GM18498 (cell line): Measurements from ENCODE around the gene ITGB1BP2.
A peak's percentile ranks its signal among the peaks of the same experiment; 100 is the strongest.
"Not testable (repeated sequence)": the region's sequence is repeated elsewhere in the genome, so short reads cannot be mapped to it uniquely, and the experiment has no call there.

ENCODE experiments used
- ATAC-seq: cut with Tn5 transposase; IDR thresholded peaks from one replicate; pipeline ENCODE4 v1.9.1; 2021; ENCODE audit warnings: mild to moderate bottlenecking, moderate library complexity; ENCODE audit not compliant: unreplicated experiment

ITGB1BP2 gene

GRCh38 chrX:71301195-71301924 lies at the start of gene ITGB1BP2:
TSS of gene ITGB1BP2 (plus strand) at chrX:71301750. CDS start at chrX:71301807, 57 bp downstream.
- no peak for ATAC-seq

- ATAC-seq = no peak
These were observed 49.3 kb upstream of the ITGB1BP2 start for GRCh38 chrX:71252221-71252620.

GRCh38 chrX:71253253-71254091 lies 48.1 kb upstream of the ITGB1BP2 start:
- ATAC-seq = no peak

- peak; percentile 85 for ATAC-seq
These were observed 47.2 kb upstream of the ITGB1BP2 start, which contains the start of gene ZMYM3 for GRCh38 chrX:71254092-71254963. TSS of gene ZMYM3 (minus strand) at chrX:71254140. CDS start at chrX:71253255, 885 bp downstream.

GRCh38 chrX:71256051-71256450 lies 45.5 kb upstream of the ITGB1BP2 start:
- no peak for ATAC-seq

- ATAC-seq = no peak
These were observed 44.7 kb upstream of the ITGB1BP2 start for GRCh38 chrX:71256856-71257255.

- not testable (repeated sequence) for ATAC-seq
These were observed 32.9 kb upstream of the ITGB1BP2 start for GRCh38 chrX:71268624-71269023.

- no peak for ATAC-seq
These were observed 31.7 kb upstream of the ITGB1BP2 start for GRCh38 chrX:71269801-71270395.

- not testable (repeated sequence) for ATAC-seq
These were observed 29.2 kb upstream of the ITGB1BP2 start for GRCh38 chrX:71272313-71272712.

GRCh38 chrX:71281300-71281699 lies 20.2 kb upstream of the ITGB1BP2 start:
- not testable (repeated sequence) for ATAC-seq

- ATAC-seq = peak; percentile 36
These were observed 18.8 kb upstream of the ITGB1BP2 start for GRCh38 chrX:71282514-71283402.

GRCh38 chrX:71283403-71284143 lies 18.0 kb upstream of the ITGB1BP2 start, which contains the start of gene NONO:
TSS of gene NONO (plus strand) at chrX:71283635. CDS start at chrX:71290638, 7,003 bp downstream.
- peak; percentile 93 for ATAC-seq

- no peak for ATAC-seq
These were observed 15.6 kb upstream of the ITGB1BP2 start for GRCh38 chrX:71285929-71286328.

- ATAC-seq = no peak
These were observed 10.2 kb upstream of the ITGB1BP2 start for GRCh38 chrX:71291381-71291780.

GRCh38 chrX:71292669-71293365 lies 8.7 kb upstream of the ITGB1BP2 start:
- no peak for ATAC-seq

GRCh38 chrX:71296806-71297205 lies 4.7 kb upstream of the ITGB1BP2 start:
- ATAC-seq = no peak

- ATAC-seq = no peak
These were observed 3.4 kb upstream of the ITGB1BP2 start for GRCh38 chrX:71298119-71298518.

- ATAC-seq = not testable (repeated sequence)
These were observed 1.5 kb upstream of the ITGB1BP2 start for GRCh38 chrX:71300064-71300463.
